ENCODE measurements around the gene EVPLL.

- TF ChIP-seq, protein P1, sequence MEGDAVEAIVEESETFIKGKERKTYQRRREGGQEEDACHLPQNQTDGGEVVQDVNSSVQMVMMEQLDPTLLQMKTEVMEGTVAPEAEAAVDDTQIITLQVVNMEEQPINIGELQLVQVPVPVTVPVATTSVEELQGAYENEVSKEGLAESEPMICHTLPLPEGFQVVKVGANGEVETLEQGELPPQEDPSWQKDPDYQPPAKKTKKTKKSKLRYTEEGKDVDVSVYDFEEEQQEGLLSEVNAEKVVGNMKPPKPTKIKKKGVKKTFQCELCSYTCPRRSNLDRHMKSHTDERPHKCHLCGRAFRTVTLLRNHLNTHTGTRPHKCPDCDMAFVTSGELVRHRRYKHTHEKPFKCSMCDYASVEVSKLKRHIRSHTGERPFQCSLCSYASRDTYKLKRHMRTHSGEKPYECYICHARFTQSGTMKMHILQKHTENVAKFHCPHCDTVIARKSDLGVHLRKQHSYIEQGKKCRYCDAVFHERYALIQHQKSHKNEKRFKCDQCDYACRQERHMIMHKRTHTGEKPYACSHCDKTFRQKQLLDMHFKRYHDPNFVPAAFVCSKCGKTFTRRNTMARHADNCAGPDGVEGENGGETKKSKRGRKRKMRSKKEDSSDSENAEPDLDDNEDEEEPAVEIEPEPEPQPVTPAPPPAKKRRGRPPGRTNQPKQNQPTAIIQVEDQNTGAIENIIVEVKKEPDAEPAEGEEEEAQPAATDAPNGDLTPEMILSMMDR (IDR thresholded peaks at IDR 0.05), result no peak
- no peak for TF ChIP-seq POLR2AphosphoS5 (IDR thresholded peaks at IDR 0.05; ENCODE audit: low read depth, low read length)
- no peak for TF ChIP-seq JUND (IDR thresholded peaks at IDR 0.05)
- TF ChIP-seq, protein P2, sequence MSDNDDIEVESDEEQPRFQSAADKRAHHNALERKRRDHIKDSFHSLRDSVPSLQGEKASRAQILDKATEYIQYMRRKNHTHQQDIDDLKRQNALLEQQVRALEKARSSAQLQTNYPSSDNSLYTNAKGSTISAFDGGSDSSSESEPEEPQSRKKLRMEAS (IDR thresholded peaks at IDR 0.05; ENCODE audit: low read depth), result no peak
- no peak for TF ChIP-seq EZH2phosphoT487 (IDR thresholded peaks at IDR 0.05; ENCODE audit: borderline replicate concordance, low read depth)
- TF ChIP-seq YY1 (IDR thresholded peaks at IDR 0.05; ENCODE audit: low read depth), result no peak
- TF ChIP-seq CHD2 (IDR thresholded peaks at IDR 0.05; ENCODE audit: low read length, partially characterized antibody), result no peak
- no peak for TF ChIP-seq RAD21 (IDR thresholded peaks at IDR 0.05; ENCODE audit: low read length)
- TF ChIP-seq TAF1 (IDR thresholded peaks at IDR 0.05; ENCODE audit: borderline replicate concordance, low read depth, low read length), result no peak
These were observed 6.8 kb upstream of the EVPLL start for GRCh38 chr17:18370761-18371160.
